GM18505 (cell line): ENCODE results near the gene BCAS3.
"Not testable (repeated sequence)": the region's sequence is repeated elsewhere in the genome, so short reads cannot be mapped to it uniquely, and the experiment has no call there.

Source experiments
- ATAC-seq: cut with Tn5 transposase; IDR thresholded peaks from one replicate; pipeline ENCODE4 v1.9.1; 2021; ENCODE audit not compliant: unreplicated experiment
- POLR2A ChIP-seq: IDR thresholded peaks from 4 replicates; pipeline ENCODE4 v1.6.1; 2011; ENCODE audit warnings: borderline replicate concordance; ENCODE audit not compliant: insufficient read depth, insufficient read length; ENCODE audit errors: extremely low read depth

The BCAS3 gene

DNA sequence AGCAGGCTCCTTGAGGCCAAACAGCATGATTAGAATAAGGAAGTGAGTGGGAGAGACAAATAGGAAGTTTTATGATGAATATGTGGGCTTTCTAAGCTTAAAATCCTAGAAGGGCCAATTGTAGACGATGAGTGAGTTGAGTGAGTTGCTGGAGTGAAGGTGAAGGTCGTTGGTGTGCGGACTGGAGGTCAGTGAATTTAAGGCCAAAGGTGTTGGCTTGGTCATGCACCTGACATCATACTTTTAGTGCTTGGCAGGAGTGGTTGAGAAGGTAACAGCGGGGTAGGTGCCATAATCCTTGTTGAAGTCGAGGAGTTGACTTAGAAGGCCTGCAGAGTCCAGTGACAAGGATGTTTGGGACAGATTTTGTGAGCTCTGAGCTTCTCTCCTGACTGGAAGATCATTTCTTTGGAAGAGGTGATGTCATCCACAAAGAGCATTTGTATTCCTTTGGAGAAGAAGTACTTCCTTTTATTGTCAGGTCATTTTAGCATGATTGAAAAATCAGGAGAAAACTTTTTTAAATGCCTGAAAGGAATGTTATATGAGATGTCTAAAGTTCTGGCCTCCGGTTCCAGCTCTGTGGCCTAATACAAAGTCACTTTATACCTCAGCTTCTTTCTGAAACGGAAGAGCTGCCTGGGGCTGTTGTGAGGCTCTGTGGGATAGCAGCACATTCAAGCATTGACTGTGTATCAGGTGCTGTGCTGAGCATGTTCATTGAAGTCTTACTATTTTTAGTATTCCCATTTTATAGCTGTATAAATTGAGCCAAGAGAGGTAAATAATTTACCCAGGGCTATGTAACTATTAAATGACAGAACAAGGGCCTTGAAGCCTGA, 668.4 kb downstream of the BCAS3 start:
- no peak for ATAC-seq
- TF ChIP-seq POLR2A: no peak

DNA sequence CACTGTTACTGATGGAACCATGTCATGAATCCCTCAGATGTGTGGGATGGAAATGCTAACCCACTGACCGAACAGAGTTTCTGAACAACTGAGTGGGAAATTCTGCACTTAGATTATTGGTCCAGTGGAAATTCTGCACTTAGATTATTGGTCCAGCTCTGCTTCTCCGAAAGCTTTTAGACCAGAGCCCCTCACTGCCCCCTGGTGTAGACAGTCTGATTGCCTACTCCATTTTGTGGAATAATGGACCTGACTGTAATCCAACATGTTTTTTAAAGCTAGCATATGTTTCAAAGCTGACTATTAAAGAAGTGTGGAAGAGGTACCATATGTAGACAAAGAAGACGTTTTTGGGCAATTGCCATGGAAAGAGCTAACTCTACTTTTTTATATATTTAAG, 671.7 kb downstream of the BCAS3 start:
- TF ChIP-seq POLR2A: no peak
- ATAC-seq: no peak

GRCh38 chr17:61351745-61352407, 674.2 kb downstream of the BCAS3 start:
- ATAC-seq: no peak
- TF ChIP-seq POLR2A: no peak

DNA sequence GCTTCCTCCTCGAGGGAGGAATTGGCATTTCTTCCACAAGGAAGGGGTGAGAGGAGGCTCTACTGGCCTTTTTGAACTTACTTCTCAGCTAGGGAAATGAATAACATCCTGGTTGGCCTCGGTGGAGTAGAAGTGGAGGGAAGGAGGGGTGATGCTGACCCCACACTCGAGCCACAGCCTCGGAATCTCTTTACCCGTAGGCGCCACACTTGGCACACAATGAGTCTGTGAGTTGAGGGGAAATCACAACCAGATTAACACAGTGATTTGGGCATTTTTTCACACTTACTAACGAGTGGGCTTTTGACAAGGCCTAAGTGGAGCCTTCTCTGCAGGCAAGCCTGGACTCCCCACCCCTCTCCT, 674.7 kb downstream of the BCAS3 start:
- TF ChIP-seq POLR2A: no peak
- no peak for ATAC-seq

- TF ChIP-seq POLR2A: no peak
- no peak for ATAC-seq
Measured at GRCh38 chr17:61352781-61353491, 675.3 kb downstream of the BCAS3 start.

- ATAC-seq: no peak
- TF ChIP-seq POLR2A: no peak
Measured at GRCh38 chr17:61353615-61354014, 676.0 kb downstream of the BCAS3 start.

DNA sequence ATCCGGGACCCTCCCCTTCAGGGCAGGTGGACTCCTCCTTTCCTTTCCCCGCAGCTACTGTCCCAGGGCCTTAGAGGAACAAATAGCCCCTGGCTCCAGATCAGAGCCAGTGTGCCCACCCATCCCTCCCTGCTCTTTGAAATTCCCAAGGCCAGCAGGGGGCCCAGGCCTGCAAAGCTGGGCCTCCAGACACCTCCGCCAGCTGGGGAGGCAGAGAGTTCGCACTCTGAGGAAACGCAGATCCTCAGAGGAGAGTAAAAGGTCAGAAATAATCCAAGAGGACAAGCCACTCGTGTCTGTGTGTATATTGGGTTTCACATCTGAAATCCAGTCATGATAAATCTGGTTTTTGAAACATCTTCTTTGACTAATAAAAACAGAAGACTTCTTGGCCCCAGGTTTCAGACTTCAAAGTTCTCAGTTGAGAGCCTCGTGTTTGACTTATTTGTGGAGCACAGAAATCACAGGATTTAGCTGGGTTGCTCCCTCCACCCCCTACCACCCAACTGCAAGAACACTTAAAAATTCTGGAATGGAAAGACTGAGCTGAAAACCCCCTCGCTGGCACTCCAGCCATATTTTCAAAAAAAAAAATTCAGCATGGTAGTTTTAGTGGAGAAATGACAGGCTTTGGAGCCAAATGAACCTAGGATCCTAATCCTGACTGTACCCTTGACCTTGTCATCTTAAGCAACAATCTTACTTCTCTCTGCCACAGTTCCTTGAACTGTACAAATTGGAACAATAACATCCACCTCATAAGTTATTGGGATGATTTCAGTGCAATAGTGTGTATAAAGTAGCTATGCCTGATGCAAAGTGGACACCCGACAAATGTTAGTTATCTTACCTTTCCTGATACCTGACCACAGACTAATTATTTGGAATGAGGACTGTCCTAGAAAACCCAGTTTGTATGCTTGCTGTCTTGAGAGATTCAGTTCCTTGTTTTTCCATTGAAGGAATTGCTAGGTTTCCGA, 677.5 kb downstream of the BCAS3 start:
- TF ChIP-seq POLR2A: no peak

DNA sequence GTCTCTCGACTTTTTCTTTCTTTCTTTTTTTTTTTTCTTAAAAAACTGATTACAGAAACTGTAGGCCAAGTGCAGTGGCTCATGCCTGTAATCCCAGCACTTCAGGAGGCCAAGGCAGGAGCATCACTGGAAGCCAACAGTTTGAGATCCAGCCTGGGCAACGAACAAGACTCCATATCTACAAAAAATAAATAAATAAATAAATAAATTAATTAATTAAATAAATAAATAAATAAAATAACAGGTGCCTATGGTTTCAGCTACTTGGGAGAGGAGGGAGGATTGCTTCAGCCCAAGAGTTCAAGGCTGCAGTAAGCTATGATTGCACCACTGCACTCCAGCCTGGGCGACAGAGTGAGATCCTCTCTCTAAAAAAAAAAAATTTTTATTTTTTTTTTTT, 679.4 kb downstream of the BCAS3 start:
- ATAC-seq: not testable (repeated sequence)

More for the DNA sequence above, 677.5 kb downstream of the BCAS3 start:
- ATAC-seq: no peak

DNA sequence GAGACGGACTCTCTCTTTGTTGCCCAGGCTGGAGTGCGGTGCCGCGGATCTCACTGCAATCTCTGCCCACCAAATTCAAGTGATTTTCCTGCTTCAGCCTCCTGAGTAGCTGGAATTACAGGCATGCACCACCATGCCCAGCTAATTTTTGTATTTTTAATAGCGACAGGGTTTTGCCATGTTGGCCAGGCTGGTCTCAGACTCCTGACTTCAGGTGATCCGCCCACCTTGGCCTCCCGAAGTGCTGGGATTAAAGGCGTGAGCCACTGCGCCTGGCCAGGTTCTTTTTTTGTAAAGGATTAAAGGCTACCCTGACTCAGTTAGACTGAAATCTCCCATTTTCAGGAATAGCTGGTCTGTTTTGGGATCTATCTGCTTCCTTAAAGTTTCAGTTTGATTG, 681.9 kb downstream of the BCAS3 start:
- not testable (repeated sequence) for ATAC-seq

DNA sequence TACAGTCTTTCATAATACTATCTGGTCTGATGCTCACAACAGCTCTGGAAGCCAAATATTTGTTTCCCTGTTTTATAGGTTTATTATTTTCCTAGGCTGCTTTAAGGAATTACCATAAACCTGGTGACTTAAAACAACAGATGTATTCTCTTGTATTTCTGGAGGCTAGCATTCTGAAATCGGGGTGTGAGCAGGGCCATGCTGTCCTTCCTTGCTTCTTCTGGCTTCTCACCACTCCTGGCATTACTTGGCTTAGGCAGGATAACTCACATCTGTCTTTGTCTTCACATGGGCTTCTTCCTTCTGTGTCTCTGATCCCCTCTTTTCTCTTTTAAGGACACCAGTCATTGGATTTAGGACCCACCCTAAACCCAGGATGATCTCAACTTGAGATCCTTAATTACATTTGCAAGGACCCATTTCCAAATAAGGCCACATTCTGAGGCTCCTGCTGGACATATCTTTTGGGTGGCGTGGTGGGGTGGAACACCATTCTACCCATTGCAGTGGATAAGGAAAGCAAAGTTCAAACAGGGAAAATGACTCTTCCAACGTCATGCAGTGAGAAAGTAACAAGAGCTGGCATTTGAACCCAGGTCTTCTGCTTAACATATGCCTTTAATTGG, 682.8 kb downstream of the BCAS3 start:
- ATAC-seq: no peak
- no peak for TF ChIP-seq POLR2A

DNA sequence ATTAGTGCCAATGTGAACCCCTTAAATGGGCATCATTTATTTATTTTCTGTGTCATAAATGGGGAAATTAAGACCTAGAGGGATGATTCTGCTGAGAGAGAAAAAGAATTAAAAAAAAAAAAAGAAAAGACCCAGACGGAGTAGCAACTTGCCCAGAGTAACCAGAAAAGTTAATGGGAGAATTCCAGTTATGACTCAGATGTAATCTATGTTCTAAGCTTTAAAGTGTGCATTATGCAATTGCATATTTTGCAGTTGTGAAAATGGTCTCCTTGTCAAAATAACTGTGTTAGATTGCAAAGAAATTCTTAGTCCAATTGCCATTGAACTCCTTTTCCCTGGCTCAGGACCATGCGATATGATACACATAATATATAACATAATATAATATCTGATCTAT, 683.4 kb downstream of the BCAS3 start:
- no peak for TF ChIP-seq POLR2A
- ATAC-seq: no peak

- no peak for ATAC-seq
- TF ChIP-seq POLR2A: no peak
Measured at GRCh38 chr17:61362396-61362795, 684.7 kb downstream of the BCAS3 start.
